ENCODE measurements around the gene PPIB. TPM values are rescaled to one million over a fixed set of nuclear protein-coding genes. Genes with fewer than 3 reads are reported as not detected.
A peak's percentile ranks its signal among the peaks of the same experiment; 100 is the strongest.

Gene PPIB
- total RNA-seq, 1 experiment from 2014 or later = 433 TPM

GRCh38 chr15:64144192-64144564, 18.6 kb downstream of the PPIB start:
- no peaks in the 10 kb centered on the region for H3K9me3 Mint-ChIP-seq

More at GRCh38 chr15:64144192-64144564, 18.6 kb downstream of the PPIB start:
- DNase-seq = no peak
- Histone ChIP-seq H3K27me3 (ENCODE audit: insufficient read depth, low read length) (no peaks in the 10 kb centered on the region), H2AK5ac (ENCODE audit: insufficient read length, low read length) (no peak overlapping the region), H3K79me1 (ENCODE audit: insufficient read depth, low read depth, low read length, poor library complexity, severe bottlenecking) (no peaks in the 10 kb centered on the region), H4K91ac (ENCODE audit: insufficient read length, low read depth, low read length) (no peak overlapping the region), H3K79me2 (ENCODE audit: insufficient read depth, low read length) (no peaks in the 10 kb centered on the region), H3K4ac (ENCODE audit: low read depth, low read length) (no peak overlapping the region), H4K8ac (replicated peaks; ENCODE audit: insufficient read length, low read depth, low read length) (no peak overlapping the region), H3T11ph (ENCODE audit: low read length) (no peak overlapping the region), H3K27ac (ENCODE audit: insufficient read length, low read depth, low read length) (no peak overlapping the region), H3K4me2 (ENCODE audit: insufficient read depth, insufficient read length, low read length) (no peak overlapping the region), H3K9ac (ENCODE audit: extremely low read depth, insufficient read length, low read length) (no peak overlapping the region), H3K4me1 (ENCODE audit: insufficient read depth, low read length) (no peaks in the 10 kb centered on the region), H2BK120ac (ENCODE audit: low read depth, low read length, poor library complexity, severe bottlenecking) (no peak overlapping the region), H2BK5ac (ENCODE audit: insufficient read length, low read length) (no peak overlapping the region), H2BK20ac (ENCODE audit: low read depth, low read length, poor library complexity, severe bottlenecking) (no peak overlapping the region), H4K5ac (ENCODE audit: insufficient read length, low read depth, low read length) (no peak overlapping the region), H4K20me1 (ENCODE audit: control insufficient read depth, insufficient read depth, insufficient read length) (no peaks in the 10 kb centered on the region), H3K23me2 (ENCODE audit: insufficient read length, low read depth, low read length, poor library complexity, severe bottlenecking) (no peaks in the 10 kb centered on the region), H3K18ac (ENCODE audit: insufficient read length, low read depth, low read length) (no peak overlapping the region), H2BK15ac (ENCODE audit: low read depth, low read length) (no peak overlapping the region), H3K9me3 (ENCODE audit: control insufficient read depth, low read depth, low read length) (no peaks in the 10 kb centered on the region), H3K14ac (ENCODE audit: insufficient read depth, low read length) (no peak overlapping the region), H2BK12ac (ENCODE audit: insufficient read length, low read depth, low read length) (no peak overlapping the region), H3K56ac (ENCODE audit: insufficient read length, low read depth, low read length) (no peak overlapping the region), H2AFZ (ENCODE audit: low read length) (no peak overlapping the region), H3K23ac (ENCODE audit: insufficient read length, low read depth, low read length) (no peak overlapping the region)
- H3K36me3 Mint-ChIP-seq (ENCODE audit: insufficient read depth in 1 of 3, low read depth in 3 of 3) = peaks cover 0 to 5% (median 0%) of the 10 kb centered on the region in 3 experiments; a peak in 3 of 7 replicates
- no peaks in the 10 kb centered on the region for H3K27me3 Mint-ChIP-seq (ENCODE audit: low read depth)
- TF ChIP-seq CTCF (conservative IDR thresholded peaks at IDR 0.05) = no peak
- H3K4me1 Mint-ChIP-seq = peaks cover 0 to 4% of the 10 kb centered on the region in 2 experiments; a peak in 2 of 4 replicates
- H3K4me3 Mint-ChIP-seq = no peak overlapping the region
- peak overlapping the region in 1 of 3 experiments; percentile 92; a peak in 2 of 7 replicates for H3K27ac Mint-ChIP-seq
- no CpG with 5 or more reads among the region's 8 CpGs for WGBS (ENCODE audit: extremely low coverage, insufficient read length, low lambda C conversion rate)
